Lung (tissue), 12 donors: ENCODE data around the gene NKTR. TPM values are rescaled to one million over a fixed set of nuclear protein-coding genes. Genes with fewer than 3 reads are reported as not detected.
"Not testable (repeated sequence)": the region's sequence is repeated elsewhere in the genome, so short reads cannot be mapped to it uniquely, and the experiment has no call there.

Experiments
- ATAC-seq: fragments of 200-7000 bp; cut with Tn5 transposase; one replicate; pipeline ENCODE4 v1.9.1; 2020; ENCODE audit warnings: moderate number of reproducible peaks; ENCODE audit not compliant: insufficient read depth, low FRiP score
- DNase-seq, 3 donors: peaks; one replicate each; pipeline ENCODE4 v3.0.0-alpha.2; 2013 to 2017
- H3K27ac ChIP-seq, 2 donors: one replicate each; pipeline ENCODE4 v1.5.1; 2013; ENCODE audit warnings: mild to moderate bottlenecking in 2 of 2, moderate library complexity in 2 of 2, control low read depth in 1 of 2, inconsistent platforms in 1 of 2, low read depth in 1 of 2, low read length in 1 of 2
- H3K27me3 ChIP-seq, 3 donors: one replicate each; pipeline ENCODE4 v1.5.1; 2013; ENCODE audit warnings: low read length in 2 of 3; ENCODE audit not compliant: control insufficient read depth in 3 of 3, insufficient read depth in 3 of 3
- H3K36me3 ChIP-seq, 4 donors: one replicate each; pipeline ENCODE4 v1.5.1; 2013; ENCODE audit warnings: low read length in 4 of 4, mild to moderate bottlenecking in 1 of 4, moderate library complexity in 1 of 4; ENCODE audit not compliant: control insufficient read depth in 4 of 4, insufficient read depth in 4 of 4
- H3K4me1 ChIP-seq, 5 donors: one replicate each; pipeline ENCODE4 v1.5.1; 2013; ENCODE audit warnings: low read length in 5 of 5, mild to moderate bottlenecking in 2 of 5, moderate library complexity in 1 of 5; ENCODE audit not compliant: control insufficient read depth in 5 of 5, insufficient read depth in 5 of 5
- H3K4me3 ChIP-seq: one replicate; pipeline ENCODE4 v1.5.1; 2013; ENCODE audit warnings: mild to moderate bottlenecking, control low read depth, moderate library complexity
- H3K9ac ChIP-seq, 2 donors: one replicate each; pipeline ENCODE4 v1.5.1; 2013; ENCODE audit warnings: low read length in 2 of 2, control low read depth in 1 of 2; ENCODE audit not compliant: insufficient read depth in 1 of 2
- H3K9me3 ChIP-seq, 4 donors: one replicate each; pipeline ENCODE4 v1.5.1; 2013; ENCODE audit warnings: low read length in 3 of 4, mild to moderate bottlenecking in 1 of 4, moderate library complexity in 1 of 4; ENCODE audit not compliant: control insufficient read depth in 4 of 4, insufficient read depth in 3 of 4
- WGBS, 2 donors: extraction: QIAGEN DNeasy Blood & Tissue Kit; methylation state at CpG; one replicate each; pipeline ENCODE4 v1.1.7; 2013; 5-methylcytosine and 5-hydroxymethylcytosine counted together
- polyA plus RNA-seq, 2 donors: library from polyadenylated mRNA; stranded (reverse); fragments of 200-250 nt; gene quantifications; one replicate each; pipeline ENCODE4 v1.2.1, GENCODE V29; 2013
- total RNA-seq, 2 donors: library from RNA; depleted of rRNA in 1 of 2; stranded (reverse); fragments of >200 nt in 1 of 2; gene quantifications; one replicate each; pipeline ENCODE4 v1.2.1, GENCODE V29; 2014 to 2021
- TF ChIP-seq, protein P1 (sequence below): IDR thresholded peaks from 2 replicates; pipeline ENCODE4 v1.5.1; 2012; ENCODE audit warnings: mild to moderate bottlenecking; ENCODE audit errors: control extremely low read depth, extremely low read depth
- donor health status: control.
- donor health status: control.
- donor health status: Bipolar disorder and iron deficiency.
- donor health status: healthy.
- donor health status: DM: yes; HTN: yes; CAD: no.

The NKTR gene
- total and polyA plus RNA-seq, 4 donors: 15.3 to 291 (median 52.9) TPM

DNA sequence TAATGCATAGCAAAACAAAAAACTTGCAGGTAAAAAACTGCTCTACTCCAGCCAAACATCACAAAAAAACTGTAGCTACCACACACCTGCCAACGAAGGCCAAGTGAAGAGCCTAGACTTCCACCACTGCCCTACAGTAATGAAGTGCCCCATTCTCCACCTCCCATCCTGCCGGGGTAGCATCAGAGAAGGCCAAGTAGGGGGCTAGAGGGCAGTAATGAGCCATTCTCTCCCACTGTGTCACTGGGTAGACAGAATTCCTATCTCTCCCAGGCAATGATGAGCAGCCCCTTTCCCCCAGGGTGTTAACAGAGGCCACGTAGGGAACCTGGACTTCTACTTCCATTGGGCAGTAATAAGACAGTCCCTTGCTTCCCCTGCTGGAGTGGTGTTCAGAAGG is 28.2 kb upstream of the NKTR start:
- Histone ChIP-seq H3K27ac (no peak overlapping the region), H3K27me3 (no peaks in the 10 kb centered on the region), H3K4me3 (no peak overlapping the region), H3K9ac (no peak overlapping the region), H3K9me3 (peaks cover 0 to 14% (median under 1%) of the 10 kb centered on the region in 4 donors), H3K36me3 (peaks cover 4 to 14% (median 9%) of the 10 kb centered on the region in 4 donors), H3K4me1 (peaks cover 0 to 4% (median 0%) of the 10 kb centered on the region in 5 donors)
- TF ChIP-seq, protein P1, sequence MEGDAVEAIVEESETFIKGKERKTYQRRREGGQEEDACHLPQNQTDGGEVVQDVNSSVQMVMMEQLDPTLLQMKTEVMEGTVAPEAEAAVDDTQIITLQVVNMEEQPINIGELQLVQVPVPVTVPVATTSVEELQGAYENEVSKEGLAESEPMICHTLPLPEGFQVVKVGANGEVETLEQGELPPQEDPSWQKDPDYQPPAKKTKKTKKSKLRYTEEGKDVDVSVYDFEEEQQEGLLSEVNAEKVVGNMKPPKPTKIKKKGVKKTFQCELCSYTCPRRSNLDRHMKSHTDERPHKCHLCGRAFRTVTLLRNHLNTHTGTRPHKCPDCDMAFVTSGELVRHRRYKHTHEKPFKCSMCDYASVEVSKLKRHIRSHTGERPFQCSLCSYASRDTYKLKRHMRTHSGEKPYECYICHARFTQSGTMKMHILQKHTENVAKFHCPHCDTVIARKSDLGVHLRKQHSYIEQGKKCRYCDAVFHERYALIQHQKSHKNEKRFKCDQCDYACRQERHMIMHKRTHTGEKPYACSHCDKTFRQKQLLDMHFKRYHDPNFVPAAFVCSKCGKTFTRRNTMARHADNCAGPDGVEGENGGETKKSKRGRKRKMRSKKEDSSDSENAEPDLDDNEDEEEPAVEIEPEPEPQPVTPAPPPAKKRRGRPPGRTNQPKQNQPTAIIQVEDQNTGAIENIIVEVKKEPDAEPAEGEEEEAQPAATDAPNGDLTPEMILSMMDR: peak; percentile 36
- 67 to 69% methylated on average over 3 of the region's 3 CpGs for WGBS, 2 donors
- no peak for ATAC-seq
- DNase-seq: no peak

- peaks cover 0 to 14% (median under 1%) of the 10 kb centered on the region in 4 donors for H3K9me3 ChIP-seq
- H3K27me3 ChIP-seq: no peaks in the 10 kb centered on the region
- ATAC-seq (no peak), DNase-seq (no peak)
- TF ChIP-seq, protein P1: no peak
- no peak overlapping the region for H3K9ac ChIP-seq
- H3K36me3 ChIP-seq: peaks cover 2 to 11% (median 7%) of the 10 kb centered on the region in 4 donors
- peaks cover 0 to 4% (median 1%) of the 10 kb centered on the region in 5 donors for H3K4me1 ChIP-seq
- no peak overlapping the region for H3K4me3 ChIP-seq
- H3K27ac ChIP-seq: no peak overlapping the region
These were observed 25.2 kb upstream of the NKTR start for GRCh38 chr3:42575137-42575741.

DNA sequence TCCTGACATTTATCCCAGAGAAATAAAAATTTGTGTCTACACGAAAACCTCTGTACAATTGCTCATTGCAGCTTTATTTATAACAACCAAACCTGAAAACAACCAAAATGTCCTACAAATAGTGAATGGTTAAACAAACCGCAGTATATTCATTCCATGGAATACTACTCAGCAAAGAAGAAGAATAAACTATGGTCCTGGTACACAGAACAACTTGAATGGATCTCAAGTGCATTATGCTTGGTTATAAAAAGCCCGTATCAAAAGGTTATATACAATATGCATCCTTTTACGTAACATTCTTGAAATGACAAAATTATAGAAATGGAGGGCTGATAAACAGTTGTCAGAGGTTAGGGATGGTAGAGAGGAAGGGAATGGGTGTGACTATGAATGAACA is 22.4 kb upstream of the NKTR start:
- Histone ChIP-seq H3K4me1 (peaks cover 0 to 19% (median 6%) of the 10 kb centered on the region in 5 donors), H3K27ac (no peak overlapping the region), H3K36me3 (peaks cover 0 to 11% (median 6%) of the 10 kb centered on the region in 4 donors), H3K4me3 (no peak overlapping the region), H3K27me3 (no peaks in the 10 kb centered on the region), H3K9ac (no peak overlapping the region), H3K9me3 (peaks cover 0 to 14% (median under 1%) of the 10 kb centered on the region in 4 donors)
- 96 to 98% methylated on average over 4 of the region's 4 CpGs for WGBS, 2 donors
- ATAC-seq: no peak
- TF ChIP-seq, protein P1: no peak
- DNase-seq: no peak

DNA sequence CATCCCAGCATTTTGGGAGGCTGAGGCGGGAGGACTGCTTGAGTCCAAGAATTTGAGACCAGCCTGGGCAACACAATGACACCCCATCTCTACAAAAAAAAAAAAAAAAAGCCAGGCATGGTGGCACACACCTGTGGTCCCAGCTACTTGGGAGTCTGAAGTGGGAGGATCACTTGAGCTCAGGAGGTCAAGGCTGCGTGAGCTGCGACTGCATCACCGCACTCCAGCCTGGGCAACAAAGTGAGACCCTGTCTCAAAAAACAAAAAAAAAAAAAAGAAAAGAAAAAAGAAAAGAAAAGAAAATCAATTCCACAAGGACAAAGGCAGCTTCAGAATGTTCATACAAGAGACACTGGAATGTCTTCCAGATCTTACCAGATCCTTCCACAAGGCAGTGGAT is 21.1 kb upstream of the NKTR start:
- Histone ChIP-seq H3K36me3 (peaks cover 0 to 11% (median 3%) of the 10 kb centered on the region in 4 donors), H3K4me1 (peaks cover 0 to 19% (median 6%) of the 10 kb centered on the region in 5 donors), H3K9me3 (peaks cover 0 to 11% (median under 1%) of the 10 kb centered on the region in 4 donors)
- not testable (repeated sequence) for H3K4me3 ChIP-seq, H3K27ac ChIP-seq, ATAC-seq, H3K27me3 ChIP-seq, DNase-seq, H3K9ac ChIP-seq
- 99% methylated on average over 4 of the region's 4 CpGs for WGBS, 2 donors
